GM18873 (cell line): Measurements from ENCODE around the gene ZDHHC18.

Experiments
- ATAC-seq: cut with Tn5 transposase; IDR thresholded peaks from one replicate; pipeline ENCODE4 v1.9.1; 2021; ENCODE audit warnings: mild to moderate bottlenecking, moderate library complexity, moderate number of reproducible peaks; ENCODE audit not compliant: unreplicated experiment, low FRiP score

ZDHHC18 gene

GRCh38 chr1:26894263-26894662 is 67.8 kb downstream of the ZDHHC18 start:
- no peak for ATAC-seq

- ATAC-seq = no peak
Observed at GRCh38 chr1:26897351-26897750, 70.9 kb downstream of the ZDHHC18 start.

- ATAC-seq = no peak
Observed at GRCh38 chr1:26900001-26900814, 73.7 kb downstream of the ZDHHC18 start, which contains the start of gene GPATCH3. Gene GPATCH3 (minus strand): TSS chr1:26900467. CDS start chr1:26900442, 25 bp downstream.

GRCh38 chr1:26900815-26901511 is 74.5 kb downstream of the ZDHHC18 start:
- no peak for ATAC-seq
